HUES64 (cell line): ENCODE data around the gene NLRP3. TPM values are rescaled to one million over a fixed set of nuclear protein-coding genes. Genes with fewer than 3 reads are reported as not detected.
"Not testable (repeated sequence)": the region's sequence is repeated elsewhere in the genome, so short reads cannot be mapped to it uniquely, and the experiment has no call there.

Source experiments
- H3K27ac ChIP-seq: 2 replicates; pipeline ENCODE4 v1.7.0; 2013; ENCODE audit warnings: low read depth, low read length, inconsistent platforms
- H3K27me3 ChIP-seq: 2 replicates; pipeline ENCODE4 v1.6.1; 2013; ENCODE audit warnings: mild to moderate bottlenecking, low read length; ENCODE audit not compliant: insufficient read depth
- H3K36me3 ChIP-seq: 2 replicates; pipeline ENCODE4 v1.6.1; 2013; ENCODE audit warnings: mild to moderate bottlenecking, low read length; ENCODE audit not compliant: insufficient read depth
- H3K4me1 ChIP-seq: 2 replicates; pipeline ENCODE4 v1.6.1; 2013; ENCODE audit warnings: mild to moderate bottlenecking, low read length, moderate library complexity; ENCODE audit not compliant: insufficient read depth
- H3K4me3 ChIP-seq: 2 replicates; pipeline ENCODE4 v1.5.1; 2013; ENCODE audit warnings: mild to moderate bottlenecking, low read length, moderate library complexity
- H3K9ac ChIP-seq: 2 replicates; pipeline ENCODE4 v1.6.1; 2013; ENCODE audit warnings: mild to moderate bottlenecking, low read depth, low read length
- H3K9me3 ChIP-seq: 2 replicates; pipeline ENCODE4 v1.6.1; 2013; ENCODE audit warnings: low read depth, low read length; ENCODE audit not compliant: insufficient read depth
- WGBS: fragments of 150-250, 120-280 bp; methylation state at CpG from one replicate; pipeline ENCODE4 v1.1.7; 2013; ENCODE audit warnings: missing lambda C conversion rate; 5-methylcytosine and 5-hydroxymethylcytosine counted together
- polyA plus RNA-seq, 2 experiments: library from polyadenylated mRNA; stranded (reverse); fragments of 50-300 nt; gene quantifications; one replicate each; pipeline ENCODE4 v1.2.3, GENCODE V29; 2013

NLRP3 gene
- not detected for polyA plus RNA-seq (2013, experiment 1 of 2)
- polyA plus RNA-seq (2013, experiment 2 of 2): not detected

DNA sequence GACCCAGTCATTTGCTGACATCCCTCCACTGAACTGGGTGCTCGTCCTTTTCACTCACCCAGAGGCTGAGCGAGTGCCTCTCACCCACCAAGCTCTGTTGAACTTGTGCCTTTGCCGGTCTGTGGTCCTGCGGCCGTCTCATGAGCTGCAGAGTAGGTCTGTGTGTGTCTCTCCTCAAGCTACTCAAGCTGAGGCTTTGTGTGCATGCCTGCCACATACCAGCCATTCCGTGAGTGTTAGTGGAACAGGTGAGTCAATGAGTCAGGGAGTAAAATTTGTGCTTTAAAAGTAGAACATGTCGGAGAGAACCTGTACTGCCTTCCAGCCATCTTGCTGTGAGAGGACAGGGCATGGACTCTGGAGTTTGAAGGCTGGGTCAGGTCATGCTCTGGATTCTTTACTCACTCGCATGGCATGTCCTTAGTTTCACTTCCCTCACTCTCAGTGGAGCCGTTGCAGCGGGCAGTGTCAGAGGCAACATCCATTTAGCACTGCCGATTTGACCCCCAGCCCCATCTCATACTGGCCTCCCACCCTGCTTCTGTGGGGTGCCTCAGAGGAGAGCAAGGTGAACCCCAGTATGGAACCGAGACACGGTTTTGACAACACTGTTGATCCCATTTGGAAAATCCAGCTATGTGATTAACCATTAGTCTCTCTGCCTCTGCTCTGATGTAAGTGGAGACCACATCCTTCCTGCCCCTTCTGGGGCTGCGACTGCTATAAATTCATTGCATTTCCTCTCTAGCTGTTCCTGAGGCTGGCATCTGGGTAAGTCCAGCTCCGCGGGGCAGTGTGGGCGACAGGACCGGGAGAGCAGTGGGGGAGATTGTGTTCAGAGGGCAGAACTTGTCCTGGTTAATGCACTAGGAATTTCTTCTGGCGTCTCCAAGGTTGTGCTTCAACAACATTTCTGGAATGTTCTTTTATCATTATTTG is at the start of gene NLRP3:
TSS of gene NLRP3 (plus strand) at position 751 of the 939 bp plus-strand sequence. CDS start 2,628 bp downstream, outside the sequence.
- Histone ChIP-seq H3K27ac (no peak within 1 kb of the TSS), H3K4me3 (no peak within 1 kb of the TSS), H3K36me3 (no peaks in the 10 kb centered on the region), H3K27me3 (no peaks in the 10 kb centered on the region), H3K9me3 (no peaks in the 10 kb centered on the region), H3K9ac (no peak within 1 kb of the TSS), H3K4me1 (no peaks in the 10 kb centered on the region)
- WGBS: 90% methylated on average over 19 of the region's 19 CpGs

- Histone ChIP-seq H3K4me1 (peaks cover 21% of the 10 kb centered on the region), H3K9me3 (peaks cover 23% of the 10 kb centered on the region)
- H3K4me3 ChIP-seq, H3K36me3 ChIP-seq, H3K27me3 ChIP-seq, H3K27ac ChIP-seq, H3K9ac ChIP-seq: not testable (repeated sequence)
- 90% methylated on average over 1 of the region's 1 CpG for WGBS
Observed at GRCh38 chr1:247366345-247366744, 49.6 kb upstream of the NLRP3 start.

DNA sequence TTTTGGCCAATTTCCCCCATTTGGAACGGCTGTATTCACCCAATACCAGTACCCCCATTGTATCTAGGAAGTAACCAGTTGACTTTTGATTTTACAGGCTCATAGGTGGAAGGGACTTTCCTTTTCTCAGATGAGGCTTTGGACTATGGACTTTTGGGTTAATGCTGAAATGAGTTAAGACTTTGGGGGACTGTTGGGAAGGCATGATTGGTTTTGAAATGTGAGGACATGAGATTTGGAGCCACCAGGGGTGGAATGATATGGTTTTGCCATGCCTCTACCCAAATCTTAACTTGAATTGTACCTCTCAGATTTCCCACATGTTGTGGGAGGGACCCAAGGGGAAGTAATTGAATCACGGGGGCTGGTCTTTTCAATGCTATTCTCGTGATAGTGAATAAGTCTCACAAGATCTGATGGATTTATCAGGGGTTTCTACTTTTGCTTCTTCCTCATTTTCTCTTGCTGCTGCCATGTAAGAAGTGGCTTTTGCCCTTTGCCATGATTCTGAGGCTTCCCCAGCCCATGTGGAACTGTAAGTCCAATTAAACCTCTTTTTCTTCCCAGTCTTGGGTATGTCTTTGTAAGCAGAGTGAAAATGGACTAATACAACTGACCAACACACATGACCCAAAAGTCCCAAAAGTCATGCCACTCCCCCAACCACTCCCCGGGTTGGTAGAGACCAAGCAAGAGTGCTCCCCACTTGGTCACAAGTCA is 48.9 kb upstream of the NLRP3 start:
- H3K27ac ChIP-seq: no peak overlapping the region
- peaks cover 18% of the 10 kb centered on the region for H3K4me1 ChIP-seq
- no peak overlapping the region for H3K4me3 ChIP-seq
- no peaks in the 10 kb centered on the region for H3K27me3 ChIP-seq
- no peak overlapping the region for H3K9ac ChIP-seq
- peaks cover 23% of the 10 kb centered on the region for H3K9me3 ChIP-seq
- H3K36me3 ChIP-seq: no peaks in the 10 kb centered on the region
- 82% methylated on average over 4 of the region's 4 CpGs for WGBS

- H3K36me3 ChIP-seq: no peaks in the 10 kb centered on the region
- H3K9ac ChIP-seq: no peak overlapping the region
- no peak overlapping the region for H3K4me3 ChIP-seq
- peaks cover 18% of the 10 kb centered on the region for H3K4me1 ChIP-seq
- H3K27me3 ChIP-seq: no peaks in the 10 kb centered on the region
- H3K9me3 ChIP-seq: peaks cover 23% of the 10 kb centered on the region
- H3K27ac ChIP-seq: no peak overlapping the region
- 89% methylated on average over 6 of the region's 6 CpGs for WGBS
Observed at GRCh38 chr1:247367786-247368422, 48.1 kb upstream of the NLRP3 start.

DNA sequence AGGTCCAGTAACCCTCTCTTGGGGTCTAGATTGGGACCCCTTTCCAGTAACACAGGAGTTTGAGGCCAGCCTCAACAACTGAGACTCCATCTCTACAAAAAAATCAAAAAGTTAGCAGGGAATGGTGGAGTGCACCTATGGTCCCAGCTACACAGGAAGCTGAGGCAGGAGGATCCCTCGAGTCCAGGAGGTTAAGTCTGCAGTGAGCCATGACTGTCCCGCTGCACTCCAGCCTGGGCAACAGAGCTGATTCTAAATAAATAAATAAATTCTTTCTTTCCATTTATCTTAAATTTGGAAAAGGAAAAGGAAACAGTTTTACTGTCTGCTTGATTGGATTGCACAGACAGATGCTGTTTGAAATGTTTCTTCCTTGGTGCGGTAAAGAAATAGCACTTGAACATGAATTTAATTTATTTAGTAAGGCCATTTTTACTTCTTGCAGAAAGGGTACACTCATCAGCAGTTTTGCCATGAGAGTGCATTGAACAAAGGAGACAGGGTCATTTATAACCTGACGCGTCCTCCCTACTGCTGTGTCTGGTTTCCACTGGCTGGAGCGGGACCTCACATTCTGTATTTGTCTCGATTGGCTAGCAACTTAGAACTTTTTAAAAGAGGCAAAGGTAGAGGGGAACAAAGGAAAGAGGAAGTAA is 47.4 kb upstream of the NLRP3 start:
- H3K9ac ChIP-seq: no peak overlapping the region
- 85% methylated on average over 6 of the region's 7 CpGs for WGBS
- H3K4me3 ChIP-seq: no peak overlapping the region
- H3K27me3 ChIP-seq: no peaks in the 10 kb centered on the region
- no peak overlapping the region for H3K27ac ChIP-seq
- H3K9me3 ChIP-seq: peaks cover 21% of the 10 kb centered on the region
- H3K36me3 ChIP-seq: no peaks in the 10 kb centered on the region
- H3K4me1 ChIP-seq: peaks cover 18% of the 10 kb centered on the region

GRCh38 chr1:247370786-247371732 is 44.9 kb upstream of the NLRP3 start:
- peaks cover 39% of the 10 kb centered on the region for H3K4me1 ChIP-seq
- H3K36me3 ChIP-seq: no peaks in the 10 kb centered on the region
- H3K27me3 ChIP-seq: no peaks in the 10 kb centered on the region
- WGBS: 77% methylated on average over 16 of the region's 16 CpGs
- no peak overlapping the region for H3K4me3 ChIP-seq
- peaks cover 4% of the 10 kb centered on the region; the same call in 1 of the 2 replicates for H3K9me3 ChIP-seq
- no peak overlapping the region for H3K27ac ChIP-seq
- no peak overlapping the region for H3K9ac ChIP-seq

- no peaks in the 10 kb centered on the region for H3K9me3 ChIP-seq
- WGBS: 92% methylated on average over 16 of the region's 16 CpGs
Observed at GRCh38 chr1:247371801-247372259, 44.1 kb upstream of the NLRP3 start.

GRCh38 chr1:247373721-247374141 is 42.2 kb upstream of the NLRP3 start:
- peaks cover 58% of the 10 kb centered on the region for H3K4me1 ChIP-seq
- no peaks in the 10 kb centered on the region for H3K36me3 ChIP-seq
- no peak overlapping the region for H3K27ac ChIP-seq
- no peaks in the 10 kb centered on the region for H3K27me3 ChIP-seq
- WGBS: 75% methylated on average over 26 of the region's 26 CpGs
- no peak overlapping the region for H3K9ac ChIP-seq
- no peaks in the 10 kb centered on the region for H3K9me3 ChIP-seq
- H3K4me3 ChIP-seq: no peak overlapping the region

More at GRCh38 chr1:247371801-247372259, 44.1 kb upstream of the NLRP3 start:
- Histone ChIP-seq H3K4me3 (no peak overlapping the region), H3K9ac (no peak overlapping the region), H3K4me1 (peaks cover 44% of the 10 kb centered on the region), H3K27me3 (no peaks in the 10 kb centered on the region), H3K36me3 (no peaks in the 10 kb centered on the region), H3K27ac (no peak overlapping the region)

- not testable (repeated sequence) for H3K4me3 ChIP-seq, H3K27me3 ChIP-seq, H3K9me3 ChIP-seq, H3K36me3 ChIP-seq
- 84% methylated on average over 8 of the region's 8 CpGs for WGBS
- peak overlapping the region; percentile 86; the same call in 1 of the 2 replicates for H3K27ac ChIP-seq
- H3K9ac ChIP-seq: 0 out of 2 replicates have a peak overlapping the region, but pooled peaks have one; percentile 41
- peaks cover 57% of the 10 kb centered on the region for H3K4me1 ChIP-seq
Observed at GRCh38 chr1:247374651-247375334, 41.2 kb upstream of the NLRP3 start.
